ENCODE results near the gene SLC15A1. TPM values are rescaled to one million over a fixed set of nuclear protein-coding genes. Genes with fewer than 3 reads are reported as not detected.

Gene SLC15A1
- total RNA-seq, 2 experiments from 2014 or later: not detected

- Histone ChIP-seq H3K9me3 (ENCODE audit: low read length) (no peaks in the 10 kb centered on the region), H3K9me2 (ENCODE audit: insufficient read depth, low read length) (no peaks in the 10 kb centered on the region), H2AFZ (ENCODE audit: low read length) (no peak overlapping the region), H3K79me2 (ENCODE audit: insufficient read depth, low read depth, low read length) (no peaks in the 10 kb centered on the region), H3K4me2 (ENCODE audit: low read length) (no peak overlapping the region), H4K20me1 (ENCODE audit: insufficient read depth, low read length) (no peaks in the 10 kb centered on the region), H3K36me3 (ENCODE audit: insufficient read depth, low read length) (no peaks in the 10 kb centered on the region), H3K27ac (ENCODE audit: low read depth, low read length, poor library complexity, severe bottlenecking) (no peak overlapping the region), H3K4me3 (ENCODE audit: low read depth, low read length, poor library complexity, severe bottlenecking) (no peak overlapping the region), H3K4me1 (ENCODE audit: insufficient read depth, low read length, poor library complexity, severe bottlenecking) (peaks cover 4% of the 10 kb centered on the region)
- intact Hi-C loops (cut with micrococcal nuclease; ENCODE audit: unreplicated experiment): no loop called here
- ChIA-PET POLR2A (interaction anchor here (0.5 to 0.6 kb wide), 2 partner anchors 11 to 715 kb away, joined by 3 to 4 read pairs; no protein-coding TSS in a partner anchor), CTCF (ENCODE audit: unreplicated experiment) (interaction anchor here (1.1 kb wide), 1 partner anchor 11 kb away, joined by 4 read pairs; no protein-coding TSS in a partner anchor)
- DNase-seq (ENCODE audit: low spot score): no peak
- BruUV-seq (replicated peaks): no TSS peak
- no peak for TF ChIP-seq CTCF (conservative IDR thresholded peaks at IDR 0.05; ENCODE audit: low read length)
Measured at GRCh38 chr13:98697791-98698190, 54.7 kb downstream of the SLC15A1 start.

GRCh38 chr13:98693756-98694155 is 58.7 kb downstream of the SLC15A1 start:
- Histone ChIP-seq H3K9me3 (ENCODE audit: low read length) (no peaks in the 10 kb centered on the region), H3K4me2 (ENCODE audit: low read length) (no peak overlapping the region), H3K4me1 (ENCODE audit: insufficient read depth, low read length, poor library complexity, severe bottlenecking) (no peaks in the 10 kb centered on the region), H3K79me2 (ENCODE audit: insufficient read depth, low read depth, low read length) (no peaks in the 10 kb centered on the region), H2AFZ (ENCODE audit: low read length) (no peak overlapping the region), H3K9me2 (ENCODE audit: insufficient read depth, low read length) (no peaks in the 10 kb centered on the region), H3K36me3 (ENCODE audit: insufficient read depth, low read length) (no peaks in the 10 kb centered on the region), H4K20me1 (ENCODE audit: insufficient read depth, low read length) (no peaks in the 10 kb centered on the region), H3K4me3 (ENCODE audit: low read depth, low read length, poor library complexity, severe bottlenecking) (no peak overlapping the region), H3K27ac (ENCODE audit: low read depth, low read length, poor library complexity, severe bottlenecking) (no peak overlapping the region)
- DNase-seq (ENCODE audit: low spot score): no peak
- CTCF ChIA-PET (ENCODE audit: unreplicated experiment): no interaction called here
- no TSS peak for BruUV-seq (replicated peaks)
- TF ChIP-seq CTCF (conservative IDR thresholded peaks at IDR 0.05; ENCODE audit: low read length) (no peak), EZH2phosphoT487 (IDR thresholded peaks at IDR 0.05; ENCODE audit: borderline replicate concordance, low read depth, low read length) (no peak)
- POLR2A ChIA-PET: interaction anchor here (0.7 kb wide), 1 partner anchor 10 kb away, joined by 3 read pairs; no protein-coding TSS in a partner anchor
- intact Hi-C loops (cut with micrococcal nuclease; ENCODE audit: unreplicated experiment): no loop called here

- H2AFZ ChIP-seq (ENCODE audit: low read length): no peak overlapping the region
- TF ChIP-seq CTCF (conservative IDR thresholded peaks at IDR 0.05; ENCODE audit: low read length): no peak
- no TSS peak for BruUV-seq (replicated peaks)
- no peaks in the 10 kb centered on the region for H3K36me3 ChIP-seq (ENCODE audit: insufficient read depth, low read length)
- no peaks in the 10 kb centered on the region for H3K4me1 ChIP-seq (ENCODE audit: insufficient read depth, low read length, poor library complexity, severe bottlenecking)
- H3K9me3 ChIP-seq (ENCODE audit: low read length): no peaks in the 10 kb centered on the region
- H4K20me1 ChIP-seq (ENCODE audit: insufficient read depth, low read length): no peaks in the 10 kb centered on the region
- intact Hi-C loops (cut with micrococcal nuclease; ENCODE audit: unreplicated experiment): no loop called here
- no peaks in the 10 kb centered on the region for H3K79me2 ChIP-seq (ENCODE audit: insufficient read depth, low read depth, low read length)
- no peak overlapping the region for H3K27ac ChIP-seq (ENCODE audit: low read depth, low read length, poor library complexity, severe bottlenecking)
- no peak overlapping the region for H3K4me3 ChIP-seq (ENCODE audit: low read depth, low read length, poor library complexity, severe bottlenecking)
- ChIA-PET CTCF (ENCODE audit: unreplicated experiment) (no interaction called here), POLR2A (interaction anchor here (0.6 kb wide), 1 partner anchor 20 kb away, joined by 4 read pairs; no protein-coding TSS in a partner anchor)
- H3K9me2 ChIP-seq (ENCODE audit: insufficient read depth, low read length): no peaks in the 10 kb centered on the region
- no peak for DNase-seq (ENCODE audit: low spot score)
- H3K4me2 ChIP-seq (ENCODE audit: low read length): no peak overlapping the region
Measured at GRCh38 chr13:98691360-98691759, 61.1 kb downstream of the SLC15A1 start.

All from OCI-LY7 (cell line).